Stimulated activated CD4-positive, alpha-beta T cell treated with anti-CD3 and anti-CD28 coated beads, Interleukin-4, amount 100 ng/mL, for 48 hours (primary cell): ENCODE measurements around the gene OSBPL6.
"Not testable (repeated sequence)": the region's sequence is repeated elsewhere in the genome, so short reads cannot be mapped to it uniquely, and the experiment has no call there.

Experiments
- DNase-seq, 2 donors: peaks; one replicate each; pipeline ENCODE4 v3.0.0-alpha.2; 2020; ENCODE audit warnings: low read depth in 2 of 2

OSBPL6 gene

GRCh38 chr2:178401994-178402437 lies 207.7 kb downstream of the OSBPL6 start:
- no peak for DNase-seq

- DNase-seq, result no peak
These were observed 209.5 kb downstream of the OSBPL6 start for GRCh38 chr2:178403671-178404306.

GRCh38 chr2:178404368-178404767 lies 210.1 kb downstream of the OSBPL6 start:
- DNase-seq, result no peak

GRCh38 chr2:178409261-178409660 lies 214.9 kb downstream of the OSBPL6 start:
- no peak for DNase-seq

GRCh38 chr2:178412047-178412446 lies 217.7 kb downstream of the OSBPL6 start:
- no peak for DNase-seq

- not testable (repeated sequence) for DNase-seq
These were observed 218.1 kb downstream of the OSBPL6 start for GRCh38 chr2:178412453-178412852.

- peak; percentile 67 to 69 for DNase-seq
These were observed 219.4 kb downstream of the OSBPL6 start for GRCh38 chr2:178413472-178414265.

- DNase-seq, result peak; percentile 71 to 78
These were observed 220.2 kb downstream of the OSBPL6 start for GRCh38 chr2:178414266-178415247.

- DNase-seq, result no peak
These were observed 221.7 kb downstream of the OSBPL6 start for GRCh38 chr2:178415979-178416378.

GRCh38 chr2:178417916-178418315 lies 223.6 kb downstream of the OSBPL6 start:
- no peak for DNase-seq

GRCh38 chr2:178418426-178418825 lies 224.1 kb downstream of the OSBPL6 start:
- no peak for DNase-seq

GRCh38 chr2:178419123-178419522 lies 224.8 kb downstream of the OSBPL6 start:
- no peak for DNase-seq

- DNase-seq, result no peak
These were observed 226.2 kb downstream of the OSBPL6 start for GRCh38 chr2:178420463-178420999.

- DNase-seq, result no peak
These were observed 227.8 kb downstream of the OSBPL6 start for GRCh38 chr2:178422097-178422496.

GRCh38 chr2:178423746-178424145 lies 229.4 kb downstream of the OSBPL6 start:
- DNase-seq, result not testable (repeated sequence)

GRCh38 chr2:178425255-178425827 lies 231.0 kb downstream of the OSBPL6 start:
- no peak for DNase-seq

- DNase-seq, result no peak
These were observed 232.1 kb downstream of the OSBPL6 start for GRCh38 chr2:178426388-178426787.

- DNase-seq, result no peak
These were observed 233.1 kb downstream of the OSBPL6 start for GRCh38 chr2:178427458-178427857.

- no peak for DNase-seq
These were observed 234.1 kb downstream of the OSBPL6 start for GRCh38 chr2:178428396-178428806.

GRCh38 chr2:178429336-178429735 lies 235.0 kb downstream of the OSBPL6 start:
- no peak for DNase-seq

- no peak for DNase-seq
These were observed 242.3 kb downstream of the OSBPL6 start for GRCh38 chr2:178436662-178437061.
